ENCODE data around the gene ST14. TPM values are rescaled to one million over a fixed set of nuclear protein-coding genes. Genes with fewer than 3 reads are reported as not detected.

ST14 gene
- 13.7 TPM for total RNA-seq
- polyA plus RNA-seq = 28.6 TPM
- long read RNA-seq, donor 1 = 0 reads
- long read RNA-seq, donor 2 = 0 reads
- long read RNA-seq, donor 3, partial matches to known transcripts = 9 of 10 reads
- long read RNA-seq, donor 3, other reads (novel, unspliced or antisense) = 0 of 10 reads
- long read RNA-seq, donor 4, partial matches to known transcripts = 8 of 9 reads
- long read RNA-seq, donor 4, other reads (novel, unspliced or antisense) = 0 of 9 reads
- long read RNA-seq, donor 5, transcript ST14-201 (19 exons, 3,539 nt) = major isoform, 10 of 36 reads
- long read RNA-seq, donor 5, partial matches to known transcripts = 26 of 36 reads
- long read RNA-seq, donor 5, other reads (novel, unspliced or antisense) = 0 of 36 reads
- long read RNA-seq, donor 6, partial matches to known transcripts = 11 of 15 reads
- long read RNA-seq, donor 6, other reads (novel, unspliced or antisense) = 0 of 15 reads
- long read RNA-seq, donor 7, partial matches to known transcripts = 5 of 7 reads
- long read RNA-seq, donor 7, other reads (novel, unspliced or antisense) = 0 of 7 reads
- long read RNA-seq, donor 8, partial matches to known transcripts = 0 of 2 reads
- long read RNA-seq, donor 8, other reads (novel, unspliced or antisense) = 0 of 2 reads
- long read RNA-seq, donor 9, partial matches to known transcripts = 0 of 1 reads
- long read RNA-seq, donor 9, other reads (novel, unspliced or antisense) = 0 of 1 reads
- long read RNA-seq, donor 10, partial matches to known transcripts = 0 of 2 reads
- long read RNA-seq, donor 10, other reads (novel, unspliced or antisense) = 0 of 2 reads

GRCh38 chr11:130159657-130160497 lies at the start of gene ST14:
TSS of gene ST14 (plus strand) at chr11:130159782. CDS start at chr11:130159980, 198 bp downstream.
- Histone ChIP-seq H3K27ac (ENCODE audit: low read depth in 1 of 2, low read length in 1 of 2) (no peak within 1 kb of the TSS), H3K4me1 (ENCODE audit: control insufficient read depth in 2 of 2, insufficient read depth in 2 of 2, low read length in 2 of 2) (peaks cover 0 to 8% of the 10 kb centered on the region in 2 donors), H3K9me3 (ENCODE audit: control insufficient read depth in 2 of 2, insufficient read depth in 1 of 2, low read length in 1 of 2) (no peaks in the 10 kb centered on the region), H3K27me3 (ENCODE audit: control insufficient read depth in 2 of 2, insufficient read depth in 1 of 2, low read length in 1 of 2) (peaks cover 40 to 71% of the 10 kb centered on the region in 2 donors), H3K4me3 (ENCODE audit: low read length in 2 of 2) (peak within 1 kb of the TSS; percentile 1 to 30), H3K36me3 (ENCODE audit: control insufficient read depth in 2 of 2, insufficient read depth in 2 of 2, low read length in 1 of 2) (no peaks in the 10 kb centered on the region)
- DNase-seq (ENCODE audit: low read depth in 6 of 9, low spot score in 9 of 9) = no peak
- 3% methylated on average over 89 of the region's 89 CpGs for WGBS

- DNase-seq (ENCODE audit: low read depth in 6 of 9, low spot score in 9 of 9) = no peak
- WGBS = 94% methylated on average over 7 of the region's 7 CpGs
- Histone ChIP-seq H3K4me3 (ENCODE audit: low read length in 2 of 2) (no peak overlapping the region), H3K36me3 (ENCODE audit: control insufficient read depth in 2 of 2, insufficient read depth in 2 of 2, low read length in 1 of 2) (peaks cover 4 to 8% of the 10 kb centered on the region in 2 donors), H3K9me3 (ENCODE audit: control insufficient read depth in 2 of 2, insufficient read depth in 1 of 2, low read length in 1 of 2) (no peaks in the 10 kb centered on the region), H3K27me3 (ENCODE audit: control insufficient read depth in 2 of 2, insufficient read depth in 1 of 2, low read length in 1 of 2) (no peaks in the 10 kb centered on the region), H3K27ac (ENCODE audit: low read depth in 1 of 2, low read length in 1 of 2) (no peak overlapping the region), H3K4me1 (ENCODE audit: control insufficient read depth in 2 of 2, insufficient read depth in 2 of 2, low read length in 2 of 2) (peaks cover 0 to 6% of the 10 kb centered on the region in 2 donors)
Measured at GRCh38 chr11:130110339-130111108, 49.1 kb upstream of the ST14 start.

- no peaks in the 10 kb centered on the region for H3K27me3 ChIP-seq (ENCODE audit: control insufficient read depth in 2 of 2, insufficient read depth in 1 of 2, low read length in 1 of 2)
- peaks cover 4 to 8% of the 10 kb centered on the region in 2 donors for H3K36me3 ChIP-seq (ENCODE audit: control insufficient read depth in 2 of 2, insufficient read depth in 2 of 2, low read length in 1 of 2)
- no peak for DNase-seq (ENCODE audit: low read depth in 6 of 9, low spot score in 9 of 9)
- H3K4me3 ChIP-seq (ENCODE audit: low read length in 2 of 2) = no peak overlapping the region
- peaks cover 0 to 6% of the 10 kb centered on the region in 2 donors for H3K4me1 ChIP-seq (ENCODE audit: control insufficient read depth in 2 of 2, insufficient read depth in 2 of 2, low read length in 2 of 2)
- H3K9me3 ChIP-seq (ENCODE audit: control insufficient read depth in 2 of 2, insufficient read depth in 1 of 2, low read length in 1 of 2) = no peaks in the 10 kb centered on the region
- H3K27ac ChIP-seq (ENCODE audit: low read depth in 1 of 2, low read length in 1 of 2) = no peak overlapping the region
- 97% methylated on average over 10 of the region's 10 CpGs for WGBS
Measured at GRCh38 chr11:130112071-130112830, 47.3 kb upstream of the ST14 start.

GRCh38 chr11:130114281-130114680 lies 45.3 kb upstream of the ST14 start:
- Histone ChIP-seq H3K27me3 (ENCODE audit: control insufficient read depth in 2 of 2, insufficient read depth in 1 of 2, low read length in 1 of 2) (no peaks in the 10 kb centered on the region), H3K4me3 (ENCODE audit: low read length in 2 of 2) (no peak overlapping the region), H3K27ac (ENCODE audit: low read depth in 1 of 2, low read length in 1 of 2) (no peak overlapping the region), H3K36me3 (ENCODE audit: control insufficient read depth in 2 of 2, insufficient read depth in 2 of 2, low read length in 1 of 2) (peaks cover 4 to 8% of the 10 kb centered on the region in 2 donors), H3K4me1 (ENCODE audit: control insufficient read depth in 2 of 2, insufficient read depth in 2 of 2, low read length in 2 of 2) (peaks cover 2 to 18% of the 10 kb centered on the region in 2 donors), H3K9me3 (ENCODE audit: control insufficient read depth in 2 of 2, insufficient read depth in 1 of 2, low read length in 1 of 2) (no peaks in the 10 kb centered on the region)
- 96% methylated on average over 5 of the region's 5 CpGs for WGBS
- DNase-seq (ENCODE audit: low read depth in 6 of 9, low spot score in 9 of 9) = no peak

- Histone ChIP-seq H3K9me3 (ENCODE audit: control insufficient read depth in 2 of 2, insufficient read depth in 1 of 2, low read length in 1 of 2) (no peaks in the 10 kb centered on the region), H3K27ac (ENCODE audit: low read depth in 1 of 2, low read length in 1 of 2) (no peak overlapping the region), H3K27me3 (ENCODE audit: control insufficient read depth in 2 of 2, insufficient read depth in 1 of 2, low read length in 1 of 2) (no peaks in the 10 kb centered on the region), H3K36me3 (ENCODE audit: control insufficient read depth in 2 of 2, insufficient read depth in 2 of 2, low read length in 1 of 2) (peaks cover 4 to 8% of the 10 kb centered on the region in 2 donors), H3K4me3 (ENCODE audit: low read length in 2 of 2) (no peak overlapping the region), H3K4me1 (ENCODE audit: control insufficient read depth in 2 of 2, insufficient read depth in 2 of 2, low read length in 2 of 2) (peaks cover 2 to 17% of the 10 kb centered on the region in 2 donors)
- no peak for DNase-seq (ENCODE audit: low read depth in 6 of 9, low spot score in 9 of 9)
- 96% methylated on average over 4 of the region's 4 CpGs for WGBS
Measured at GRCh38 chr11:130114726-130115125, 44.9 kb upstream of the ST14 start.

GRCh38 chr11:130115218-130115617 lies 44.4 kb upstream of the ST14 start:
- DNase-seq (ENCODE audit: low read depth in 6 of 9, low spot score in 9 of 9) = no peak
- no peak overlapping the region for H3K4me3 ChIP-seq (ENCODE audit: low read length in 2 of 2)
- H3K27ac ChIP-seq (ENCODE audit: low read depth in 1 of 2, low read length in 1 of 2) = no peak overlapping the region
- no peaks in the 10 kb centered on the region for H3K9me3 ChIP-seq (ENCODE audit: control insufficient read depth in 2 of 2, insufficient read depth in 1 of 2, low read length in 1 of 2)
- H3K36me3 ChIP-seq (ENCODE audit: control insufficient read depth in 2 of 2, insufficient read depth in 2 of 2, low read length in 1 of 2) = peaks cover 4 to 8% of the 10 kb centered on the region in 2 donors
- WGBS = 95% methylated on average over 2 of the region's 2 CpGs
- H3K4me1 ChIP-seq (ENCODE audit: control insufficient read depth in 2 of 2, insufficient read depth in 2 of 2, low read length in 2 of 2) = peaks cover 2 to 17% of the 10 kb centered on the region in 2 donors
- no peaks in the 10 kb centered on the region for H3K27me3 ChIP-seq (ENCODE audit: control insufficient read depth in 2 of 2, insufficient read depth in 1 of 2, low read length in 1 of 2)

GRCh38 chr11:130118165-130118564 lies 41.4 kb upstream of the ST14 start:
- Histone ChIP-seq H3K36me3 (ENCODE audit: control insufficient read depth in 2 of 2, insufficient read depth in 2 of 2, low read length in 1 of 2) (peaks cover 2 to 10% of the 10 kb centered on the region in 2 donors), H3K27ac (ENCODE audit: low read depth in 1 of 2, low read length in 1 of 2) (no peak overlapping the region), H3K4me3 (ENCODE audit: low read length in 2 of 2) (no peak overlapping the region), H3K4me1 (ENCODE audit: control insufficient read depth in 2 of 2, insufficient read depth in 2 of 2, low read length in 2 of 2) (peaks cover 2 to 22% of the 10 kb centered on the region in 2 donors), H3K9me3 (ENCODE audit: control insufficient read depth in 2 of 2, insufficient read depth in 1 of 2, low read length in 1 of 2) (no peaks in the 10 kb centered on the region), H3K27me3 (ENCODE audit: control insufficient read depth in 2 of 2, insufficient read depth in 1 of 2, low read length in 1 of 2) (no peaks in the 10 kb centered on the region)
- no peak for DNase-seq (ENCODE audit: low read depth in 6 of 9, low spot score in 9 of 9)
- WGBS = 60% methylated on average over 2 of the region's 2 CpGs
